Stomach (tissue), 9 donors: Measurements from ENCODE around the gene ZNF880. TPM values are rescaled to one million over a fixed set of nuclear protein-coding genes. Genes with fewer than 3 reads are reported as not detected.

Source experiments
- DNase-seq, 2 donors: peaks; one replicate each; pipeline versions ENCODE4 v3.0.0 to v3.0.0-alpha.2; 2013 to 2019
- H3K27ac ChIP-seq, 5 donors: fragments of 200-600 bp in 4 of 5; sonication (generic) in 4 of 5; one replicate each; pipeline ENCODE4 v1.5.1; 2013 to 2019; ENCODE audit warnings: mild to moderate bottlenecking in 1 of 5, moderate library complexity in 1 of 5
- H3K27me3 ChIP-seq, 3 donors: fragments of 200-600 bp; sonication (generic); one replicate each; pipeline ENCODE4 v1.5.1; 2017 to 2019; ENCODE audit warnings: mixed run types in 1 of 3
- H3K36me3 ChIP-seq, 4 donors: fragments of 200-600 bp; sonication (generic); 1 replicate in 3 of 4; 2 replicates in 1 of 4; pipeline ENCODE4 v1.5.1; 2016 to 2019
- H3K4me1 ChIP-seq, 4 donors: fragments of 200-600 bp; sonication (generic); one replicate each; pipeline ENCODE4 v1.5.1; 2016 to 2019
- H3K4me3 ChIP-seq, 4 donors: fragments of 200-600 bp; sonication (generic) in 3 of 4; one replicate each; pipeline ENCODE4 v1.5.1; 2016 to 2019; ENCODE audit warnings: mild to moderate bottlenecking in 1 of 4
- H3K9me3 ChIP-seq, 4 donors: fragments of 200-600 bp; sonication (generic); one replicate each; pipeline ENCODE4 v1.5.1; 2016 to 2019
- CTCF ChIP-seq, 7 experiments: fragments of 450-650 bp in 4 of 7; fragments of 200-600 bp in 3 of 7; sonication (generic) in 3 of 7; IDR thresholded peaks; one replicate each; pipeline ENCODE4 v1.5.1; 2016 to 2019; ENCODE audit warnings: antibody characterized with exemption in 7 of 7, control low read depth in 2 of 7, mild to moderate bottlenecking in 1 of 7
- EP300 ChIP-seq: sonication (generic); formaldehyde crosslinking; IDR thresholded peaks from one replicate; pipeline ENCODE4 v1.6.1; 2017; ENCODE audit warnings: antibody characterized with exemption
- POLR2A ChIP-seq, 4 donors: fragments of 450-650 bp; IDR thresholded peaks; one replicate each; pipeline ENCODE4 v1.6.1; 2016; ENCODE audit warnings: antibody characterized with exemption in 4 of 4, control low read depth in 2 of 4, mild to moderate bottlenecking in 1 of 4, moderate library complexity in 1 of 4
- POLR2AphosphoS5 ChIP-seq, 3 donors: sonication (generic); formaldehyde crosslinking; IDR thresholded peaks; one replicate each; pipeline ENCODE4 v1.6.1; 2016; ENCODE audit warnings: antibody characterized with exemption in 3 of 3
- WGBS, 5 donors: extraction: QIAGEN DNeasy Blood & Tissue Kit in 3 of 5; methylation state at CpG; one replicate each; pipeline versions ENCODE4 v1.1.5 to v1.1.7; 2013 to 2018; 5-methylcytosine and 5-hydroxymethylcytosine counted together
- intact Hi-C: fragments of 100-400 bp; cut with DNase I; formaldehyde crosslinking; loops from one replicate; pipeline ENCODE4 v1.15.1; 2023; ENCODE audit warnings: low total_unique reads
- polyA plus RNA-seq, 3 donors: library from polyadenylated mRNA; stranded (reverse); fragments of 200-250 nt; gene quantifications; one replicate each; pipeline ENCODE4 v1.2.3, GENCODE V29; 2013
- total RNA-seq, 5 donors: library from RNA; depleted of rRNA; stranded (reverse); fragments of >200 nt; gene quantifications; one replicate each; pipeline versions ENCODE4 v1.1.0 to v1.2.3, GENCODE V29; 2014 to 2016
- donor health status: healthy with polysubstance abuse.
- donor health status: Bipolar disorder and iron deficiency.
- donor health status: healthy.

ZNF880 gene
- total and polyA plus RNA-seq, 8 donors: 4.1 to 44.2 (median 10.3) TPM

GRCh38 chr19:52391135-52391534 lies 21.4 kb downstream of the ZNF880 start:
- no peak overlapping the region for H3K27ac ChIP-seq
- no peak for DNase-seq

GRCh38 chr19:52397310-52398080 lies 27.8 kb downstream of the ZNF880 start, which contains the start of gene ZNF528:
Gene ZNF528, plus strand, starts transcription at chr19:52397849. Its CDS starts 4,165 bp downstream, at chr19:52402014.
- 0 to 1% (median 1%) methylated on average over 36 of the region's 36 CpGs for WGBS, 5 donors
- H3K9me3 ChIP-seq: peaks cover 8 to 63% (median 31%) of the 10 kb centered on the region in 4 donors
- intact Hi-C loops: no loop called here
- H3K4me3 ChIP-seq: peak within 1 kb of the TSS; percentile 72 to 85 (median 80)
- H3K36me3 ChIP-seq: peaks cover 14 to 69% (median 44%) of the 10 kb centered on the region in 4 donors
- H3K4me1 ChIP-seq: peaks cover 7 to 23% (median 19%) of the 10 kb centered on the region in 4 donors
- TF ChIP-seq CTCF (IDR thresholded peaks at IDR 0.05) (no peak), POLR2AphosphoS5 (IDR thresholded peaks at IDR 0.05) (peak; percentile 75 to 94 (median 80))
- no peaks in the 10 kb centered on the region for H3K27me3 ChIP-seq
- peak; percentile 97 to 99 for DNase-seq
- peak within 1 kb of the TSS; percentile 61 to 83 (median 76) for H3K27ac ChIP-seq

More at GRCh38 chr19:52391135-52391534, 21.4 kb downstream of the ZNF880 start:
- 52 to 81% (median 57%) methylated on average over 1 of the region's 1 CpG for WGBS, 5 donors
- Histone ChIP-seq H3K4me1 (no peaks in the 10 kb centered on the region), H3K27me3 (no peaks in the 10 kb centered on the region), H3K36me3 (peaks cover 7 to 79% (median 45%) of the 10 kb centered on the region in 4 donors), H3K4me3 (no peak overlapping the region), H3K9me3 (peaks cover 33 to 99% (median 75%) of the 10 kb centered on the region in 4 donors)
- intact Hi-C loops: no loop called here
- TF ChIP-seq EP300 (no peak), POLR2A (IDR thresholded peaks at IDR 0.05) (no peak), POLR2AphosphoS5 (IDR thresholded peaks at IDR 0.05) (no peak), CTCF (IDR thresholded peaks at IDR 0.05) (no peak)

GRCh38 chr19:52398081-52398441 lies 28.3 kb downstream of the ZNF880 start:
- TF ChIP-seq CTCF (IDR thresholded peaks at IDR 0.05): no peak
- TF ChIP-seq EP300: no peak
- no peak for TF ChIP-seq POLR2A (IDR thresholded peaks at IDR 0.05)
- TF ChIP-seq POLR2AphosphoS5 (IDR thresholded peaks at IDR 0.05): no peak
- Histone ChIP-seq H3K27me3 (no peaks in the 10 kb centered on the region), H3K27ac (peak overlapping the region; percentile 61 to 83 (median 76)), H3K4me1 (peaks cover 7 to 23% (median 19%) of the 10 kb centered on the region in 4 donors), H3K36me3 (peaks cover 15 to 69% (median 50%) of the 10 kb centered on the region in 4 donors), H3K4me3 (peak overlapping the region; percentile 72 to 85 (median 80)), H3K9me3 (peaks cover 2 to 61% (median 29%) of the 10 kb centered on the region in 4 donors)
- peak in 1 of 2 donors; percentile 54 for DNase-seq
- WGBS, 5 donors: 2 to 4% (median 3%) methylated on average over 14 of the region's 14 CpGs
- intact Hi-C loops: no loop called here

- Histone ChIP-seq H3K27me3 (no peaks in the 10 kb centered on the region), H3K36me3 (peaks cover 65 to 99% (median 93%) of the 10 kb centered on the region in 4 donors), H3K27ac (no peak overlapping the region), H3K9me3 (peaks cover 54 to 100% (median 85%) of the 10 kb centered on the region in 4 donors), H3K4me1 (no peaks in the 10 kb centered on the region), H3K4me3 (no peak overlapping the region)
- DNase-seq: no peak
- 89 to 98% (median 96%) methylated on average over 6 of the region's 6 CpGs for WGBS, 5 donors
- intact Hi-C loops: no loop called here
- TF ChIP-seq POLR2AphosphoS5 (IDR thresholded peaks at IDR 0.05): no peak
Observed at GRCh38 chr19:52410276-52410675, 40.6 kb downstream of the ZNF880 start.
